GM23338 (cell line): ENCODE results near the gene MACO1. TPM values are rescaled to one million over a fixed set of nuclear protein-coding genes. Genes with fewer than 3 reads are reported as not detected.

Experiments
- ATAC-seq: fragments of 200-7000 bp; cut with Tn5 transposase; 3 replicates; pipeline ENCODE4 v1.9.1; 2020
- DNase-seq: peaks from one replicate; pipeline ENCODE4 v3.0.0-alpha.2; 2015; ENCODE audit warnings: low spot score
- H2AFZ ChIP-seq: fragments of 200-600 bp; sonication (generic); 2 replicates; pipeline ENCODE4 v1.8.0; 2016; ENCODE audit warnings: antibody characterized with exemption, mild to moderate bottlenecking, moderate library complexity
- H3F3A ChIP-seq: fragments of 200-600 bp; sonication (generic); replicated peaks from 2 replicates; pipeline ENCODE4 v1.8.0; 2017; ENCODE audit warnings: antibody characterized with exemption, mixed run types, low read depth
- H3K27ac ChIP-seq: fragments of 200-600 bp; sonication (generic); 2 replicates; pipeline ENCODE4 v1.6.1; 2016; ENCODE audit warnings: low read depth
- H3K27me3 ChIP-seq: fragments of 200-600 bp; sonication (generic); 2 replicates; pipeline ENCODE4 v1.8.0; 2016; ENCODE audit warnings: mild to moderate bottlenecking, mixed run types, moderate library complexity; ENCODE audit not compliant: insufficient read depth
- H3K36me3 ChIP-seq: fragments of 200-600 bp; sonication (generic); 2 replicates; pipeline ENCODE4 v1.8.0; 2016; ENCODE audit warnings: mild to moderate bottlenecking; ENCODE audit not compliant: insufficient read depth
- H3K4me1 ChIP-seq: fragments of 200-600 bp; sonication (generic); 2 replicates; pipeline ENCODE4 v1.8.0; 2016; ENCODE audit warnings: mild to moderate bottlenecking, moderate library complexity; ENCODE audit not compliant: insufficient read depth
- H3K4me2 ChIP-seq: fragments of 200-600 bp; sonication (generic); 2 replicates; pipeline ENCODE4 v1.7.1; 2017; ENCODE audit warnings: mixed run types
- H3K4me3 ChIP-seq: fragments of 200-600 bp; sonication (generic); 2 replicates; pipeline ENCODE4 v1.6.1; 2016; ENCODE audit warnings: mixed run types
- H3K79me2 ChIP-seq: fragments of 200-600 bp; sonication (generic); replicated peaks from 2 replicates; pipeline ENCODE4 v1.8.0; 2017; ENCODE audit warnings: mild to moderate bottlenecking; ENCODE audit not compliant: insufficient read depth
- H3K9me2 ChIP-seq: fragments of 200-600 bp; sonication (generic); 2 replicates; pipeline ENCODE4 v1.8.0; 2017; ENCODE audit not compliant: insufficient read depth
- H4K20me1 ChIP-seq: fragments of 200-600 bp; sonication (generic); replicated peaks from 2 replicates; pipeline ENCODE4 v1.8.0; 2017; ENCODE audit warnings: mild to moderate bottlenecking; ENCODE audit not compliant: insufficient read depth
- H3K27ac Mint-ChIP-seq: 2 replicates; pipeline ENCODE4 v1.8.0; 2020; ENCODE audit warnings: inconsistent platforms, mild to moderate bottlenecking, moderate library complexity, mixed read lengths
- H3K27me3 Mint-ChIP-seq: 3 replicates; pipeline ENCODE4 v1.8.0; 2022; ENCODE audit warnings: low read depth, mild to moderate bottlenecking, moderate library complexity, mixed read lengths, inconsistent platforms; ENCODE audit not compliant: insufficient read depth, poor library complexity
- H3K36me3 Mint-ChIP-seq: 3 replicates; pipeline ENCODE4 v1.8.0; 2021; ENCODE audit warnings: low read depth, mild to moderate bottlenecking, inconsistent platforms, moderate library complexity, mixed read lengths
- H3K4me1 Mint-ChIP-seq: 3 replicates; pipeline ENCODE4 v1.8.0; 2020; ENCODE audit warnings: mild to moderate bottlenecking, inconsistent platforms, mixed read lengths
- H3K4me3 Mint-ChIP-seq: 3 replicates; pipeline ENCODE4 v1.8.0; 2021; ENCODE audit warnings: moderate library complexity, mild to moderate bottlenecking, inconsistent platforms, mixed read lengths
- H3K9me3 Mint-ChIP-seq: 3 replicates; pipeline ENCODE4 v1.8.0; 2020; ENCODE audit warnings: moderate library complexity, mild to moderate bottlenecking, inconsistent platforms, mixed read lengths
- CREB1 ChIP-seq: fragments of 250-450 bp; sonication (Bioruptor Pico); IDR thresholded peaks from 2 replicates; pipeline ENCODE4 v1.5.0; 2020; ENCODE audit warnings: low read depth, mild to moderate bottlenecking, moderate library complexity
- CTCF ChIP-seq, 2 experiments: fragments of 200-600 bp in 1 of 2; sonication (generic) in 1 of 2; conservative IDR thresholded peaks; 2 replicates each; pipeline versions ENCODE4 v1.5.1 to v1.6.1; 2016 to 2017; ENCODE audit warnings: antibody characterized with exemption in 2 of 2, low read depth in 2 of 2, mild to moderate bottlenecking in 2 of 2, moderate library complexity in 1 of 2
- ETS1 ChIP-seq: IDR thresholded peaks from 2 replicates; pipeline ENCODE4 v1.6.1; 2016; ENCODE audit warnings: antibody characterized with exemption
- EZH2 ChIP-seq: fragments of 200-600 bp; sonication (generic); IDR thresholded peaks from one replicate; pipeline ENCODE4 v1.8.0; 2017; ENCODE audit warnings: antibody characterized with exemption, mild to moderate bottlenecking, low read depth; ENCODE audit not compliant: unreplicated experiment
- EZH2phosphoT487 ChIP-seq: fragments of 200-600 bp; sonication (generic); IDR thresholded peaks from one replicate; pipeline ENCODE4 v1.8.1; 2018; ENCODE audit warnings: antibody characterized with exemption; ENCODE audit not compliant: unreplicated experiment
- JUNB ChIP-seq: IDR thresholded peaks from one replicate; pipeline ENCODE4 v1.6.1; 2016; ENCODE audit warnings: antibody characterized with exemption; ENCODE audit not compliant: unreplicated experiment
- NANOG ChIP-seq: IDR thresholded peaks from 2 replicates; pipeline ENCODE4 v1.6.1; 2016; ENCODE audit warnings: antibody characterized with exemption, borderline replicate concordance
- POLR2AphosphoS5 ChIP-seq: IDR thresholded peaks from 2 replicates; pipeline ENCODE4 v1.6.1; 2016; ENCODE audit warnings: antibody characterized with exemption, low read depth
- REST ChIP-seq: IDR thresholded peaks from one replicate; pipeline ENCODE4 v1.6.1; 2018; ENCODE audit warnings: antibody characterized with exemption; ENCODE audit not compliant: unreplicated experiment
- STAT1 ChIP-seq: IDR thresholded peaks from one replicate; pipeline ENCODE4 v1.6.1; 2016; ENCODE audit warnings: antibody characterized with exemption; ENCODE audit not compliant: unreplicated experiment
- ZNF114 ChIP-seq: fragments of 250-450 bp; sonication (Bioruptor Pico); IDR thresholded peaks from 2 replicates; pipeline ENCODE4 v1.5.0; 2020; ENCODE audit warnings: mild to moderate bottlenecking, moderate library complexity
- ZNF331 ChIP-seq: fragments of 250-450 bp; sonication (Bioruptor Pico); IDR thresholded peaks from 2 replicates; pipeline ENCODE4 v1.5.0; 2020; ENCODE audit warnings: low read depth, mild to moderate bottlenecking, moderate library complexity
- ZNF462 ChIP-seq: fragments of 250-450 bp; sonication (Bioruptor Pico); IDR thresholded peaks from 2 replicates; pipeline ENCODE4 v1.5.0; 2020; ENCODE audit warnings: mild to moderate bottlenecking, moderate library complexity
- polyA plus RNA-seq: library from polyadenylated mRNA; unstranded; fragments of >200 nt; fragmentation: Nextera tagmentation; extraction: Ambion mirVana; gene quantifications from 2 replicates; pipeline ENCODE4 v1.2.1, GENCODE V29; 2016
- total RNA-seq: library from RNA; depleted of rRNA; stranded (reverse); fragments of >200 nt; shearing (Covaris generic); gene quantifications from 2 replicates; pipeline ENCODE4 v1.2.3, GENCODE V29; 2014

Gene MACO1
- total and polyA plus RNA-seq, 2 experiments from 2014 or later: 9.8 to 10.6 TPM

- Mint-ChIP-seq H3K27ac (no peak overlapping the region), H3K27me3 (no peaks in the 10 kb centered on the region), H3K9me3 (no peaks in the 10 kb centered on the region), H3K4me1 (no peaks in the 10 kb centered on the region), H3K4me3 (no peak overlapping the region), H3K36me3 (peaks cover 3% of the 10 kb centered on the region; the same call in 1 of the 3 replicates)
- Histone ChIP-seq H3K27ac (no peak overlapping the region), H3K4me2 (no peak overlapping the region), H3K9me2 (no peaks in the 10 kb centered on the region), H3K4me1 (no peaks in the 10 kb centered on the region), H3K79me2 (no peaks in the 10 kb centered on the region; the same call in 1 of the 2 replicates), H3F3A (no peaks in the 10 kb centered on the region), H3K4me3 (no peak overlapping the region), H2AFZ (no peak overlapping the region), H4K20me1 (no peaks in the 10 kb centered on the region), H3K36me3 (no peaks in the 10 kb centered on the region), H3K27me3 (no peaks in the 10 kb centered on the region)
- TF ChIP-seq ZNF462 (CRISPR knock-in tag) (no peak), ZNF114 (CRISPR knock-in tag) (no peak), STAT1 (no peak), EZH2 (no peak), JUNB (no peak), CREB1 (no peak), REST (no peak), ZNF331 (CRISPR knock-in tag) (no peak), CTCF (conservative IDR thresholded peaks at IDR 0.05; ENCODE audit: low read depth in 2 of 2) (no peak), POLR2AphosphoS5 (no peak), EZH2phosphoT487 (no peak), ETS1 (no peak), NANOG (no peak)
- ATAC-seq (no peak), DNase-seq (no peak)
These were observed 37.3 kb downstream of the MACO1 start for GRCh38 chr1:25468033-25468432.
